NCI-H1105 (cell line): Measurements from ENCODE around the gene HNRNPU.
A peak's percentile ranks its signal among the peaks of the same experiment; 100 is the strongest.
"Not testable (repeated sequence)": the region's sequence is repeated elsewhere in the genome, so short reads cannot be mapped to it uniquely, and the experiment has no call there.

Experiments
- DNase-seq: peaks from one replicate; lab custom pipeline; 2025; lab: John Stamatoyannopoulos, UW

The HNRNPU gene

DNA sequence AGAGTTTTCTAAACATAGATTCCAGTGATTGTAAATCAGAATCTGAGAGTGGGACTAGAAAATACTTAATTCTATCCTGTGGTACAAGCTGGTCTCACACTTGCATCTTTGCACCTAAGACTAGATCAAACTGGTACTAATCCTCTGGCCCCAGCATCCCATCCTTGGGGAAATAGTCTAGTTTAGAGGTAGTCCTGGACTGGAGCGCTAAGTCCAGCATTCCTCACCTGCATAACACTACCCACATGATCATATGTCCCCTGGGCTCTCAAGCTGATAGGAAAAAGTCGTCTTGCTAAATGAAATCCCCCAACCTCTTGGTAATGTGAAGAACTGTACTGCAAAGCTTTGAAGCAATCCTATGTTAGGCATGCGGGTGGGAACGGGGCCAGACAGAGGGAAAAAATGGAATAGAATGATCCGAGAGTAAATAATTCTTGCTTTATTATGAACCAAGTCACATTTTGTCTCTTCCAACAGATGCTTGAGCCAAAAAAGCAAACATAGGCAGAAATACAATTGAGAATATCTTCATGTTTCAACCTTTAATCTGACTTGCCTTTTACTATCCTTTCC, 24.0 kb downstream of the HNRNPU start:
- DNase-seq = no peak

DNA sequence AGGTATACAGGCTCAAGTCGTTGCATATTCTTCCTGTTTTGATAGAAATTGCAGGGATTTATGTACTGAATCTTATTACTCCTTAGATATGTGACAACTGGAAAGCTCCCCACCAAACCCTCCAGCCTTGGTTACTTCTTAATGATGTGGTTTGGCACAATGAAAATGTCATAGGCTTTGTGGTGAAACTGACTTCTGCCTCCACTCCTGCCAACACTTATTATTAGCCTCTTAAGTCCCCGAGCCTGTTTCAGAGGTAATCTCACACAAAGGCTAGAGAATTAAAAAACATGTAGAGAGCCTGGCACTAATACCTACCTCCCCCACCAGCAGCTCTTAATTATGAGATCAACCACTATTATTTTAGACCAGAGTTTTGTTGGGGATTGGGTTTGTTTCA, 24.7 kb downstream of the HNRNPU start:
- DNase-seq = no peak

DNA sequence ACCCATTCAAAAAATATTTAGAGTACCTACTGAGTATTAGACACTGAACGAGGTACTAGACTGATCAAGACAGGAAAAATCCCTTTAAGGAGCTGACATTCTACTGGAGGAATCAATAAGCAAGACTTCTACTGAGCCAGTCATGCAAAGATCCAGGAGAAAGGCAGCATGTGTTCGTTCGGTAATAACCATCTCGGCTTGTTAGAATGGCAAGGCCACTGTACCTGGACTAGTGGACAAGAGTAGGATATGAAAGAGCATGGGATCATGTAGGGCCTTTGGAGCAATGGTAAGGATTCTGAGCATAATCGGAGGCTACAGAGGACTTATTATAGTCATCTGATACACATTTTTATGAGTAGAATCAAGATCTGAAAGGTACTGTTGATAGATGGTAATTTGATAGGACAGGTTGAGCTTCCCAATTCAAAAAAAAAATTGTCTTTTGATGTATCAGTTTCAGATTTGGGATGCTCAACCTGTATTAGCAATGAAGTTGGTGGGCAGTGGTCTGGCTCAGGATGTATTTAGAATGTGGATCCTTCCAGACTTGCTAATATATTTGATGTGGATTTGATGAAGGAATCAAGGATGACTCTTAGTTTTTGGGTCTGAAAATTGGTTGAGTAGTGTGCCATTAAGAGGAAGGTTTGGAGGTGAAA, 26.6 kb downstream of the HNRNPU start:
- DNase-seq = no peak

DNA sequence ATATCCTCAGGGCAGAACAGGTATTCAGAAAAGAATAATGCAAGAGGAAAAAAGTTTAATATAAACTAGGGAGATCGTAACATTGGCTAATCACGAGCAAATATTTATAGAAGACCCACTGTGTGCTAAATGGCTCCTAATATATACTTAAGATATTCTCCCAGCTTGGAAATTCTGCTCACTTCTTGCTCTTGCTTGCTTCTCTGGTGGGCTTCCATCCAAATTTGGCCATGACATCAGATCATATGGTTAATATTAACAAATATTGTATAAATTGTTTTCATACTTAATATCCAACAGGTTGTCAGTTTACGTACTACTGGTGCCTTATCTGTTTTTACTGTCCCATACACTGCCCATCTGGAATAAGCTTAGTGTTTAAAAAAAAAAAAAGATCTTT, 27.8 kb downstream of the HNRNPU start:
- DNase-seq = no peak

DNA sequence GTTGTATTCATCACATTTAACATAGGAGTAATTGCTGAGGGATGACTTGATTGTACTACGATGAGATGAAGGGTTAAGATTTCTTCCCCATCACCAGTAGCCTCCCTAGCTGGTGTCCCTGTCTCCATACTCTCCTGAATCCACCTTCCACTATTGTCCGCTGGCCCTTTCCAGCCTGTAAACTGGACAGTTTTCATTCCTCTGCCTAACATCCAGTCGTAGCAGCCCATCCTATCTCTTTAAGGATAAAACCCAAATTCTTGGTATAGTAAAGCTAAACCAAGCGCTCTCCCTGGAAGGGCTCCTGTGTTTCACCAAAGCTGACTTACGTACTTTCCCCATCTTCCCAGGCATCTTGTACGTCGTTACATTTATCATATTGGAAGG, 28.2 kb downstream of the HNRNPU start:
- no peak for DNase-seq

DNA sequence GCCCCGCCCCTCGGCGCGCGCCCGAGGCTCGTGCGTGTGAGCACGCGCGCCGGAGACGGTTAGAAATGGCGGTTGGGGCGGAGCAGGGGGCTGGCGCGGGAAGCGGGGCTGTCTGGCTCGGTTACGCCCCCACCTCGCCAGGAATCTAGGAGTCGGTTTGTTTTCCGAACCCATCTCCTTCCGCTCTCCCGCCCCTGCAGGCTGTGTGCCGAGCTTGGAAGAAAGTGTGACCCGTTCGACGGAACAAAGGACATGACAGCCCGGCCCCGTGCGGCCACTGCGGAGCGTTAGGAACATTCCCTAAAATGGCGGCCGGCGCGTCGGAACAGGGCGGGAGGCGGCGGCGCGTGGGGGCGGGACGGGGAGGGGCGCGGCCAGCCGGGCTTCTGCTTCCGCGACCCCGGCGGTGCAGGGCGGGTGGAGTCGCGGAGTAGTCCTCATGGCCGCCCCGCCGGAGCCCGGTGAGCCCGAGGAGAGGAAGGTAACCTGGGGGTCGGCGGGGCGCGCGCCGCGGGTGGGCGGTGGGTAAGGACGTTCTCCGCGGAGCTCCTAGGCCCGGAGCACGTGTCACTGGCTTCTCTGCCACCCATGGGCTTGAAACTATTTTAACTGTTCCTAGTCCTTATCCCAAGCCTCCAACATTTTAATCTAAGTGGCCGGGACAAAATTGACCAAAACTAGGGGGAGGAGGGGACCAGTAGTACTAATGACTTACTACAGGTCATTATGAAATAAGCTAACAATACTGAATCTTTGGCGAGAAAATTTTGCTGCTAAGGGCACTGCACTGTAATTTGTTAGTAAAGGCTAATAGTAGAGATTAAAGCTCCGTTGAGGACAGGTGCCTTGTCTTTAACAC, 28.8 kb downstream of the HNRNPU start, which contains the start of gene COX20:
COX20 (plus strand) TSS at position 383 of the 859 bp plus-strand sequence; CDS start at position 440, 57 bp downstream.
- peak; percentile 78 for DNase-seq

DNA sequence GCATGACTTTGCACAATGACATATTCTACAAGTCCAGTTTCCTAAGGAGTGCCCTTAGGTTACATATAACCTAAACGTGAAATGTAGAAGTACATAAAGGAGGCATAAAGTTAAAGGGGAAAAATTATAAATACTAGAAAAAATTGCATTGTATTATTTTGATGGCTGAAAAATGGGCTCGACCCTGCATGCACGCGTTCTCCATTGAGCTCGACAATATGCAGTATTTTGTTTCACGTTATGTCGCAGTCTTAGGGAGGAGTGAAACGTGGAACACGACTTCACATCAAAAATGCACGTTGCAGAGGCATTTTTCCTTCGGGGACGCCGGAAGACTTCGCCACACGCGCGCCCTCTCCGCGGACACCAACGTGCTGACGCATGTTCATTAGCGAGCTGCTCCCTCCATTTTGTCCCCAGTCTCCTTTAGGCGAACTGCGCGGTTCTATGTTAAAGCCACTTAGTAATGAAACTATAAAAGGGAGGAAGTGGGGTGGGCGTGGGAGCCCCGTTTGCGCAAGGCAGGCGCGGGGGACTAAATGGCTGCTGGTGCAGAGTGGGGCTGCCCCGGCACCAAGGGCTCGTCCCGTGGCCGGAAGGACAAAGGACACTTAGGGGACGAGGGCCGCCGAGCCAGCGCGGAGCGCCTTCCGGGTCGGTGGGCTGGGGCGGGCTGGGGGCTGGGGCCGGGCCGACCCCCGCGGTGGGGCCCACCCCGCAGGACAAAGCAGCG, 29.6 kb downstream of the HNRNPU start:
- peak; percentile 88 for DNase-seq

DNA sequence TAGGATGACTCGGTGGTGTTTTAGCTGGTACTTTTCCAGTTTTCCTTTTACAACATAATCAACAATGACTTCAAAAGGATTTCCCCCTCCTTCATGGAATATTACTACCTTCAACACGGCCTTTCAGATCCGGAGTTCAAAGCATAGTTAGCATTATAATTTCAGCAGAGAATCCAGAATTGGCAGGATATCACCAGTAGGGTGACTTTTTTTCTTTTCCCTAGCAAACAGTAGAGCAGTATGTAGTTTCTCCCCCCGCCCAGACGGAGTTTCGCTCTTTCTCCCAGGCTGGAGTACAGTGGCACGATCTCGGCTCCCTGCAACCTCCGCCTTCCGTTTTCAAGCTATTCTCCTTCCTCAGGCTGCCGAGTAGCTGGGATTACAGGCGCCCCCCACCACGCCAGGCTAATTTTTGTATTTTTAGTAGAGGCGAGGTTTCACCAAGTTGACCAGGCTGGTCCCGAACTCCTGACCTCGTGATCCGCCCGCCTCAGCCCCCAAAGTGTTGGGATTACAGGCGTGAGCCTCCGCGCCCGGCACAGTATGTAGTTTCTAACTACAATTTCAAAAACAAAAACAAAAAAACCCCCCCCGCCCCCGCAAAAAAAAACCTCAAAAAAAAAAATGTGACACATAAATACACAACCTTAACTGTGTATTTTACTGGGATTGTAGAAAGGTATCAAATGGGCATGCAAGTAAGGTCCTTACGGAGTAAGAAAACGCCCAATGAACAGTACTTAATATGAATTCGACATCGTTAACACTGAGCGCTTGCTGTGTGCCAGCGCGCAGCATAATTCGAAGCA, 30.4 kb downstream of the HNRNPU start:
- peak; percentile 33 for DNase-seq

DNA sequence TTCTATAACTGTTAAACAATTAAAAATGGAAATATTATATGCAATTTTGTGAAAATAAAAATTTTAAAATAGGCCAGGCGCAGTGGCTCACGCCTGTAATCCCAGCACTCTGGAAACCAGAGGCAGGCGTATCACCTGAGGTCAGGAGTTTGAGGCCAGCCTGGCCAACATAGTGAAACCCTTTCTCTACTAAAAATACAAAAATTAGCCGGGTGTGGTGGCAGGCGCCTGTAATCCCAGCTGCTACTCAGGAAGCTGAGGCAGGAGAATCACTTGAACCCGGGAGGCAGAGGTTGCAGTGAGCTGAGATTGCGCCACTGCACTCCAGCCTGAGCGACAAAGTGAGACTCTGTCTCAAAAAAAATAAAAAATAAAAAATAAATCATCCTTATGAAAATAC, 31.1 kb downstream of the HNRNPU start:
- DNase-seq = not testable (repeated sequence)

DNA sequence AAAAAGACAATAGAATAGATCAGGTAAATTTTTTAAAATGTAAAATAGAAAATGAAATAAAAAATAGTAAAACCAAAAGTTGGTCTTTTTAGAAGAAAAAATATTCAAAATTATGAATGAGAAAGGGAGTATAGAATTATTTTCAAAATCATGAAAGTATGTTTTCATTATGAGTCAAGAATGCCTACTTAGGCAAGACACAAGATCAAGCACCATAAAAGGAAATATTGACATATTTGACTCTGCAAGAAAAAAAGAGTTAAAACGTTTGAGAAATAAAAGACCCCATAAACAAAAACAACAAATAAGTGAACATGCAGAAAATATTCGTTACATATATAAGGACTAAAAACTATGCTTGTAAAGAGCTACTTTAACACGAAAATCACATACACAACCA, 33.7 kb downstream of the HNRNPU start:
- no peak for DNase-seq

DNA sequence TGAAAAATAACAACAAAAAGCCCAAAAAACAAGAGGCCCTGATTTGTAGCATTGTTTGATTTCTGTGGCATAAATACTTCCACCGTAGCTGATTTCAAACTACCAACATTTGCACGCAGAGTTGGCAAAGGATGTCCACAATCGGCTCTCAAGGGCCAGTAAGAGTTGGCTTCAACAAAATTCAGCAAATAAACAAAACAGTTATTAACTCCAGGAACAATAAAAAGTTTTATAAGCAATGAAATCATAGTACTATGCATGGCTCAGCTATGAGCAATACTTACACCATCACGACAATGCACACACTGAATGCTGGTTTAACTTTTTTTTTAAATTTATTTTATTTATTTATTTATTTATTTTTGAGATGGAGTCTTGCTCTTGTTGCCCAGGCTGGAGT, 37.6 kb downstream of the HNRNPU start:
- no peak for DNase-seq

DNA sequence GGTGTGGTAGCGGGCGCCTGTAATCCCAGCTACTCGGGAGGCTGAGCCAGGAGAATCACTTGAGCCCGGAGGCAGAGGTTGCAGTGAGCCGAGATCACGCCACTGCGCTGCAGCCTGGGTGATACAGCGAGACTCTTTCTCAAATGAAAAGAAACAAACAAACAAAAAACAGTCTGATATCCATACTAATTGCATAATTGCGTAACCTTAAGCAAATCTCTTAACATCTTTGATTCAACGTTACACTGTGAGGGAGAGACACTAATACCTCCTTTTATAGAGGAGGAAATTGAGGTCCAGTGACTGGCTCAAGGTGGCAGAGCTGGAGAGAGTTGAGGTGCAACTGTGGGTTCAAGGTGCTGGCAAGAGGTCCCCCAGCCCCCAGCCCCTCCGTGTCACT, 41.5 kb downstream of the HNRNPU start:
- no peak for DNase-seq

DNA sequence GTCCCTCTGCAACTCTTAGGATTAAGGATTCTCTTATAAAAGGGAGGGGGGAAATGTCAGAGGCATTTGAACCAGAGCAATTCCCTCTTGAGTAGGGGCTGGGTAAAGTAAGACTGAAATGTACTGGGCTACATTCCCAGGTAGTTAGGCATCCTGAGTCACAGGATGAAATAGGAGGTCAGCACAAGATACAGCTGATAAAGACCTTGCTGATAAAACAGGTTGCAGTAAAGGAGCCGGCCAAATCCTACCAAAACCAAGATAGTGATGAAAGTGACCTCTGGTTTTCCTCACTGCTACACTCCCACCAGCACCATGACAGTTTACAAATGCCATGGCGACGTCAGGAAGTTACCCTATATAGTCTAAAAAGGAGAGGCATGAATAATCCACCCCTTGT, 43.2 kb downstream of the HNRNPU start:
- no peak for DNase-seq

DNA sequence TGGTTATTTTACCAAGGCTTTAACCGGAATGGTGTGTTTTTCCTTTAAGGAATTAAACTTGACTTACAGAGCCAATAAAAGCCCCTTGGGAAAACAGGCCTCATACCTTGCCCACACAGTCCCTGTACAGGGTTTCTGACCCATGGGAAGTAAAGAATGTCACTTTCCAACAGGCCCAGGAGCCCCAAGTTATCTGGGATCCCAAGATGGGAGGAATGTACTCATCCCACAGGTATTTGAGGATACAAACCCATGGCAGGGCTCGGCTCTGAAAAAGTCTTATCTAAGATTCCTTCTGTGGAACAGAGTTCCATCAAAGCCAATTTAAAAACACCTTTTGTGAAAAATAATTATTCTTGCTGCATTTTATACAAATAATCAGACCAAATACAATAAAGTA, 44.2 kb downstream of the HNRNPU start:
- no peak for DNase-seq

DNA sequence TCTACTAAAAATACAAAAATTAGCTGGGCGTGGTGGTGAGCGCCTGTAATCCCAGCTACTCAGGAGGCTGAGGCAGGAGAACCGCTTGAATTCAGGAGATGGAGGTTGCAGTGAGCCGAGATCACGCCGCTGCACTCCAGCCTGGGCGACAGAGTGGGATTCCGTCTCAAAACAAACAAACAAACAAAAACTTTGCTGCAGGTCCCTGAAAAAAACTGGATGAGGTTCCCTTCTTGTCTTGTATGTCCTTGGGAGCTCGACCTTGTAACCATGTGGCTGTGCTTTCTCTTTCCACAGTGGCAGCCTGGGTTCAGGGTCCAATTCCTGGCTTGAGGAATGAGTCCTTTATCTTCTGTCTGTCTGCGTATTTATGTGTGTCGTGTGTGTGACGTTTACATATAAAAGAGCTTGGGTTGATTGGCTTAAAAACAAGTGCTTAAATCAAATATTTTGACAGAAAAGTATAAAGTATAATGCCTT, 46.9 kb downstream of the HNRNPU start:
- no peak for DNase-seq

DNA sequence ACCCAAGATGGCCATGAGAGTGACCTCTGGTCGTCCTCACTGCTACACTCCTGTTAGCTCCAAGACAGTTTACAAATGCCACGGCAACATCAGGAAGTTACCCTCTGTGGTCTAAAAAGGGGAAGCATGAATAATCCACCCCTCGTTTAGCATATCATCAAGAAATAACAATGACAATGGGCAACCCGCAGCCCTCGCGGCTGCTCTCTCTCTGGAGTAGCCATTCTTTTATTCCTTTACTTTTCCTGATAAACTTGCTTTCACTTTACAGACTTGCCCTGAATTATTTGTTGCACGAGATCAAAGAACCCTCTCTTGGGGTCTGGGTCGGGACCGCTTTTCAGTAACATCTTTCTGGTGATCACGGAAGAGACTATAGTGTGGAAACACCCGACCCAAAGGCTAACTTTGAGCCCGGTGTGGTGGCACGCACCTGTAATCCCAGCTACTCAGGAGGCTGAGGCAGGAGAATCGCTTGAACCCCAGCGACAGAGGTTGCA, 48.7 kb downstream of the HNRNPU start:
- no peak for DNase-seq

DNA sequence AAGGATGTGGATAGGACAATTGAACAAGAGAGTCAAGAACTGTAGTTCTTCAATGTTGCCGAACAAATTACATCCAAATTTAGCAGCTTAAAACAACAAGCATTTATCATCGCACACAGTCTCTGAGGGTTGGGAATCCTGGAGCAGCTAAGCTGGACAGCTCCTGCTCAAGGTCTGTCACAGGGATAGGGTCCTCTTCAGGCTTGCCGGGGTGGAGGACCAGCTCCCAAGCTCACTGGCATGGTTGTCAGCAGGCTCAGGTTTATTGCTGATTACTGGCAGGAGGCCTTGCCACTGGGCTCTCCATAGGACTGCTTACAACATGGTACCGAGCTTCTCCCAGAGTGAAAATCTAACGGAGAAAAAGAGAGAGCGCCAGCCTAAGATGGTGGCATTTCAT, 51.0 kb downstream of the HNRNPU start:
- DNase-seq = no peak

DNA sequence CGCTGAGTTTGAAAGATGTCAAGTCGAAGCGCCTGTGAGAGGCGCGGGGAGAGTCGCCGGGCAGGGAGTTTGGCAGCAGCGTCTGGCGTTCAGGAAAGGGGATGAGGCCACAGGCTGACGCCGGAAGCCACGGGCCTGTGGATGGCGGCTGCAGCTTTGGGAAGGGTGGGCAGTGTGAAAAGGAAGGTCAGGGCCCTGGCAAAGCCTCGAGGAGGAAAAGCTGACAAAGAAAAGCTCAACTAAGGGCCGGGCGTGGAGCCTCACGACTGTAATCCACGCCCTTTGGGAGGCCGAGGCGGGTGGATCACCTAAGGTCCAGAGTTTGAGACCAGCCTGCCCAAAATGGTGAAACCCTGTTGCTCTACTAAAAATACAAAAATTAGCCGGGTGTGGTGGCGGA, 54.1 kb downstream of the HNRNPU start:
- DNase-seq = no peak

DNA sequence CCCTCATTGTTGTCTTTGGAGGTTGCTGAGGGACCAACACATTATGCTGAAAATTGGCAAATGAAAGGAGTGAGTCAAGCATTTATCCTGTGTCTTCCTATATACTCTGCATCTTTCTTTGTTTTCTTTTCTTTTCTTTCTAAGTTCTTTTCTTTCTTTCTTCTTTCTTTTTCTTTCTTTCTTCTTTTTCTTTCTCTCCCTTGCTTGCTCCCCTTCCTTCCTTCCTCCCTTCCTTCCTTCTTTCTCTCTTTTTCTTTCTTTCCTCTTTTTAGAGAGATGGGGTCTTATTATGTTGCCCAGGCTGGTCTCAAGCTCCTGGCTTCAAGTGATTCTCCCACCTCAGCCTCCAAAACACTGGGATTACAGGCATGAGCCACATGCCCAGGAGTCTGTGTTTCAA, 57.2 kb downstream of the HNRNPU start:
- no peak for DNase-seq

DNA sequence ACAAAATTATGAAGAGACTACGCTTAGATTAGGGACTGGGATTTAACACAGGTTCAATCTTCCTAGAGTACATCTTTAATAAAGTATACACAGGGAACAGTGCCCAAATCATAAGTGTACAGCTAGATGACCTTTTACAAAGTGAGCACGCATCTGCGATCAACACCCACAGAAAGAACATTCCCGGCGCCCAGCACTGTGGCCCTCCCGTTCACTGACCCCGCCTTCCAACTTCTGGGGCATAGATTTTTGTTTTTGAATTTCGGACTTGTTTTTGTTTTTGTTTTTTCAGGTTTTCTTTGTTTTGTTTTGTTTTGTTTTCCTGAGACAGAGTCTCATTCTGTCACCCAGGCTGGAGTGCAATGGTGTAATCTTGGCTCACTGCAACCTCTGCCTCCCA, 59.5 kb downstream of the HNRNPU start:
- no peak for DNase-seq

DNA sequence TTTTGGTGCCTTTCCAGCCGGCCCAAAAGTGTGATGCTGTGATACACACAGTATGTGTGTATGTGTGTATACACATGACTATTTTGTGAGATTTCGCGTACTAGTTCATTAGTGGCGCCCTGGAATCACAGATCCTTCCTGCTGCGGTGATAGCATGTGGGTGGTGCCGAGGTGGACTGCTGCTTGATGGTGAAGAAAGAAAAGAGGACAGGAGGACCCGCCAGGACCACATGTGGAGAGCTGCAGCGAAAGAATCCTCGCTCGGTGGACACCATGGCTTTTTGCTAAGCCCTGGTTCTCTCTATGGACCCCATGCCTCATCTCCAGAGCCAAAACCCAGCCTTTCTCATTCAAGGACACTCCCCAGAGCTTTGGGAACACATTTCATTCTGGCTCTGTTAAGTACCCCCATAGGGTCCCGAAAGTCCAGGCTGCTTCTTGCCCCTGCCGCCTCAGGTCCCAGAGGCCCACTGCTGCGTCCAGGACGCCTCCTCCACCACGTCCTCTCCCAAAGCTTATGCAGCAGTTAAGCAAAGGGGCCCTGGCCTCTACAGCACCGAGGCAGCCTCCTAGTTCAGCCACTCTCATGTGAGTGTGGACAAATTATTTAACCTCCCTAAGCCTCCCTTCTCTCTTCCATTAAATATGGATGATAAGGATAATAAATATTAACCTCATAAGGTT, 61.6 kb downstream of the HNRNPU start:
- DNase-seq = no peak
